Aortic smooth muscle cell (primary cell): ENCODE data around the gene SEC14L2. TPM values are rescaled to one million over a fixed set of nuclear protein-coding genes. Genes with fewer than 3 reads are reported as not detected.

Source experiments
- total RNA-seq: library from RNA; depleted of rRNA; stranded (reverse); fragments of >200 nt; gene quantifications from 2 replicates; pipeline ENCODE4 v1.2.3, GENCODE V29; 2014

Gene SEC14L2
- 10.2 and 11.6 TPM in 2 replicates for total RNA-seq

GRCh38 chr22:30396871-30397655 is at the start of gene SEC14L2:
SEC14L2 (plus strand) TSS chr22:30397018; CDS start chr22:30397117, 99 bp downstream.

GRCh38 chr22:30356449-30357235 is 40.2 kb upstream of the SEC14L2 start, which contains the start of the genes CCDC157 and SF3A1:
CCDC157 (plus strand) TSS chr22:30357007; CDS start chr22:30366001, 8,994 bp downstream.
SF3A1 (minus strand) TSS chr22:30356894; CDS start chr22:30356792, 102 bp downstream.

GRCh38 chr22:30386960-30387827 is 9.6 kb upstream of the SEC14L2 start, which contains the start of gene RNF215:
RNF215 (minus strand) TSS chr22:30387411; CDS start chr22:30387313, 98 bp downstream.

GRCh38 chr22:30425616-30426387 is 29.0 kb downstream of the SEC14L2 start, which contains the start of gene MTFP1:
MTFP1 (plus strand) TSS chr22:30425768; CDS start chr22:30425880, 112 bp downstream.

DNA sequence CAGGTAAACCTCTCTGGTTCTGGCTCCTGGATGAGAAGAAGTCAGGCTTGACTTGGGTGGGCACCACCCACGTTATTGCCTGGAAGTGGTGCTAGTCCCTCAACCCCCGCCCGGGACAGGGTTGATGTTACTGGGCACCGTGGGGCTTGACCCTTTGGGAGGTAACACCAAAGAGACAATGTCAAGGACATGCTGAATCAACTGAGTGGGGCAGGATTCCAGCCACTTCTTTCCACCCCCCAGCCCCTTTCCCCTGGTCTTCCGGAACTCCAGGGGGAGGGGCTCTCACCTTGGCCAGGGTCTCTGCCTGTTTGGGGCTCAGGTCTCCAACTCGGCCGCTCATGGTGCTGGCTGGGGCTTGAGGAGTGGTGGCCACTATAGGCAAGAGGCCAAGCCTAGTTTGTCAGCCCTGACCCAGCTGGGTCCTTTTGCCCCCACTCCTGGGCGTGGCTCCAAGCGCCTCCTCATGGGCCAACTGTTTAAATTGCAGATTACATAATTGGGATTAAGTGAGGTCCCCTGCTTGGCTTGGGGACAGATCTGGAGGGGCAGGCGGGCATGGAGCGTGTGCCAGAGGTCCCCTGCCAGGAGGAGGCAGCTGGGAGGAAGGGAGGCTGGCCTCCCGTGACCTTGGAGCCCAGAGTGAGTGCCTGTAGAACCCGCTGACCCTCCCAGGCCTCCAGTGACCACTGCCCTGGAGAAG is 74.9 kb downstream of the SEC14L2 start, which contains the start of gene SEC14L3:
TSS of gene SEC14L3 (minus strand) at position 402 of the 703 bp plus-strand sequence. CDS start at position 343, 59 bp downstream.

Other genes with a start within 250 kb of the SEC14L2 start
- gene LIF, start 150.3 kb upstream of the SEC14L2 start, total RNA-seq, result 13.5 and 49.1 TPM in 2 replicates
- not detected in 2 replicates for gene OSM, start 130.2 kb upstream of the SEC14L2 start, total RNA-seq
- 3.6 and 5.9 TPM in 2 replicates for gene CASTOR1, start 107.5 kb upstream of the SEC14L2 start, total RNA-seq
- 7.0 and 8.5 TPM in 2 replicates for gene TBC1D10A, start 70.1 kb upstream of the SEC14L2 start, total RNA-seq
- 25.5 and 28.1 TPM in 2 replicates for gene SF3A1, start 40.1 kb upstream of the SEC14L2 start, total RNA-seq
- 1.2 and 2.4 TPM in 2 replicates for gene CCDC157, start 40.0 kb upstream of the SEC14L2 start, total RNA-seq
- gene RNF215, start 9.6 kb upstream of the SEC14L2 start, total RNA-seq, result 21.0 and 25.9 TPM in 2 replicates
- gene MTFP1, start 28.8 kb downstream of the SEC14L2 start, total RNA-seq, result 3.1 and 5.4 TPM in 2 replicates
- not detected in 2 replicates for gene SEC14L3, start 75.0 kb downstream of the SEC14L2 start, total RNA-seq
- under 0.01 TPM in 1 of 2 replicates, not detected in the other for gene SEC14L4, start 108.7 kb downstream of the SEC14L2 start, total RNA-seq
- gene SEC14L6, start 149.7 kb downstream of the SEC14L2 start, total RNA-seq, result 0.12 and 0.13 TPM in 2 replicates
- 0.06 TPM in 1 of 2 replicates, not detected in the other for gene GAL3ST1, start 177.6 kb downstream of the SEC14L2 start, total RNA-seq
- gene PES1, start 194.9 kb downstream of the SEC14L2 start, total RNA-seq, result 80.8 and 106 TPM in 2 replicates
- gene TCN2, start 210.2 kb downstream of the SEC14L2 start, total RNA-seq, result 6.8 and 7.7 TPM in 2 replicates
- 15.2 and 18.9 TPM in 2 replicates for gene SLC35E4, start 238.8 kb downstream of the SEC14L2 start, total RNA-seq